Subcutaneous abdominal adipose tissue (tissue), 5 donors: Measurements from ENCODE around the gene SENP8.
"Not testable (repeated sequence)": the region's sequence is repeated elsewhere in the genome, so short reads cannot be mapped to it uniquely, and the experiment has no call there.

Source experiments
- H3K27ac ChIP-seq: one replicate; pipeline ENCODE4 v1.7.0; 2013; ENCODE audit warnings: low read depth, mild to moderate bottlenecking, inconsistent platforms, low read length, moderate library complexity
- H3K27me3 ChIP-seq, 5 donors: one replicate each; pipeline ENCODE4 v1.7.0; 2013; ENCODE audit warnings: low read length in 5 of 5, inconsistent platforms in 1 of 5; ENCODE audit not compliant: control insufficient read depth in 5 of 5, insufficient read depth in 4 of 5
- H3K36me3 ChIP-seq, 5 donors: one replicate each; pipeline ENCODE4 v1.7.0; 2013; ENCODE audit warnings: low read length in 5 of 5; ENCODE audit not compliant: control insufficient read depth in 5 of 5, insufficient read depth in 5 of 5
- H3K4me1 ChIP-seq, 5 donors: one replicate each; pipeline ENCODE4 v1.7.0; 2013; ENCODE audit warnings: low read length in 5 of 5, mild to moderate bottlenecking in 3 of 5, moderate library complexity in 1 of 5; ENCODE audit not compliant: control insufficient read depth in 5 of 5, insufficient read depth in 5 of 5
- H3K4me3 ChIP-seq, 5 donors: one replicate each; pipeline ENCODE4 v1.7.0; 2013; ENCODE audit warnings: low read length in 5 of 5, low read depth in 1 of 5
- H3K9ac ChIP-seq, 5 donors: one replicate each; pipeline ENCODE4 v1.7.0; 2013; ENCODE audit warnings: low read length in 5 of 5, mild to moderate bottlenecking in 4 of 5, moderate library complexity in 3 of 5
- H3K9me3 ChIP-seq, 5 donors: one replicate each; pipeline ENCODE4 v1.7.0; 2013; ENCODE audit warnings: low read length in 5 of 5; ENCODE audit not compliant: control insufficient read depth in 5 of 5
- donor health status: healthy.
- donor health status: healthy.
- donor health status: healthy.
- donor health status: healthy.
- donor health status: healthy.

Gene SENP8

GRCh38 chr15:72086920-72087648, 31.1 kb upstream of the SENP8 start:
- Histone ChIP-seq H3K27me3 (no peaks in the 10 kb centered on the region), H3K9ac (no peak overlapping the region), H3K4me3 (no peak overlapping the region), H3K4me1 (no peaks in the 10 kb centered on the region), H3K36me3 (peaks cover 0 to 3% (median 0%) of the 10 kb centered on the region in 5 donors), H3K27ac (no peak overlapping the region), H3K9me3 (no peaks in the 10 kb centered on the region)

DNA sequence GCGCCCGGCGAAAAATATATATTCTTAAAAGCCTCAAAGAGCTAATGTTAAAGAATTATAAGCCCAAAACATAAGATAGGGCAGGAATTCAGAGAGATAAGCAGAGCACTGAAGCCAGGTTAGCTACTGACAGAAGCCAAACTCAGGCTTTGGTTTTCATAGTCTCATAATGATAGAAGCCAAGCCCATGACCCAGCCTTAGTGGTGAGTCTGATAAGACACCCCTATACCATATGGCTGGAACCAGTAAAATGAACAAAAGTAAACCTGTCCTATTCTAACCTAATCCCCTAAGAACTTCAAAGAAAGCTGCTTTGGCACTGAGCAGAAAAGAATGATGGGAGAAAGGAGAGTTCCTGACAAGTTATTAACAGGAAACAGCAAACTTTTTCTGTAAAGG, 26.2 kb upstream of the SENP8 start:
- Histone ChIP-seq H3K4me3 (no peak overlapping the region), H3K36me3 (no peaks in the 10 kb centered on the region), H3K27me3 (no peaks in the 10 kb centered on the region), H3K9me3 (no peaks in the 10 kb centered on the region), H3K4me1 (no peaks in the 10 kb centered on the region), H3K27ac (no peak overlapping the region), H3K9ac (no peak overlapping the region)

GRCh38 chr15:72092691-72093090, 25.5 kb upstream of the SENP8 start:
- Histone ChIP-seq H3K27ac (no peak overlapping the region), H3K4me1 (no peaks in the 10 kb centered on the region), H3K9me3 (no peaks in the 10 kb centered on the region), H3K36me3 (no peaks in the 10 kb centered on the region), H3K4me3 (no peak overlapping the region), H3K9ac (no peak overlapping the region), H3K27me3 (no peaks in the 10 kb centered on the region)

DNA sequence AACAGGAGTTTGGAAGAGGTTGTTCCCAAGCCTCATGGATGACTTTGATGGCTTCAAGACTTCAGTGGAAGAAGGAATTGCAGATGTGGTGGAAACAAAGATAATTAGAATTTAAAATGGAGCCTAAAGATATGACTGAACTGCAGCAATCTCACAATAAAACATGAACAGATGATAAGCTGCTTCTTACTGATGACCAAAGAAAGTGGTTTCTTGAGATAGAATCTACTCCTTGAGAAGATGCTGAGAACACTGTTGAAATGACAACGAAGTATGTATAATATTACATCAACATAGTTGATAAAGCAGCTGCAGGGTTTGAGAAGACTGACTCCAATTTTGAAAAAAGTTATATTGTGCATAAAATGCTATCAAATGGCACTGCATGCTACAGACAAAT, 21.4 kb upstream of the SENP8 start:
- Histone ChIP-seq H3K27ac (no peak overlapping the region), H3K27me3 (no peaks in the 10 kb centered on the region), H3K4me3 (no peak overlapping the region), H3K36me3 (no peaks in the 10 kb centered on the region), H3K4me1 (no peaks in the 10 kb centered on the region), H3K9ac (no peak overlapping the region), H3K9me3 (no peaks in the 10 kb centered on the region)

GRCh38 chr15:72098040-72098439, 20.2 kb upstream of the SENP8 start:
- no peaks in the 10 kb centered on the region for H3K9me3 ChIP-seq
- H3K27ac ChIP-seq: no peak overlapping the region
- no peaks in the 10 kb centered on the region for H3K36me3 ChIP-seq
- no peak overlapping the region for H3K9ac ChIP-seq
- H3K4me1 ChIP-seq: peaks cover 0 to under 1% (median under 1%) of the 10 kb centered on the region in 5 donors
- no peak overlapping the region for H3K4me3 ChIP-seq
- no peaks in the 10 kb centered on the region for H3K27me3 ChIP-seq

DNA sequence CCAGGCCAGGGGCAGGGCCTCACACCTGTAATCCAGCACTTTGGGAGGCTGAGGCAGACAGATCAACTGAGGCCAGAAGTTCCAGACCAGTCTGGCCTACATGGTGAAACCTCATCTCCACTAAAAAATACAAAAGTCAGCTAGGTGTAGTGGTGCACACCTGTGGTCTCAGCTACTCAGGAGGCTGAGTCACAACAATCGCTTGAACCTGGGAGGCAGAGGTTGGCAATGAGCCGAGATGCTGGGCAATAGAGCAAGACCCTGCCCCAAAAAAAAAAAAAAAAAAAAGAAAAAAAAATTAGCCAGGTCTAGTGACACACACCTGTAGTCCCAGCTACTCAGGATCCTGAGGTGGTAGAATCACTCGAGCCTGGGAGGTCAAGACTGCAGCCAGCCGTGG, 19.0 kb upstream of the SENP8 start:
- Histone ChIP-seq H3K9me3 (no peaks in the 10 kb centered on the region), H3K27me3 (no peaks in the 10 kb centered on the region)

DNA sequence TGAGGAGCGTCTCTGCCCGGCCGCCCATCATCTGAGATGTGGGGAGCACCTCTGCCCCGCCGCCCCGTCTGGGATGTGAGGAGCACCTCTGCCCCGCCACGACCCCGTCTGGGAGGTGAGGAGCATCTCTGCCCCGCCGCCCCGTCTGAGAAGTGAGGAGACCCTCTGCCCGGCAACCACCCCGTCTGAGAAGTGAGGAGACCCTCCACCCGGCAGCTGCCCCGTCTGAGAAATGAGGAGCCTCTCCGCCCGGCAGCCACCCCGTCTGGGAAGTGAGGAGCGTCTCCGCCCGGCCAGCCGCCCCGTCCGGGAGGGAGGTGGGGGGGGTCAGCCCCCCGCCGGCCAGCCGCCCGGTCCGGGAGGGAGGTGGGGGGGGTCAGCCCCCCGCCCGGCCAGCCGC, 17.7 kb upstream of the SENP8 start:
- H3K4me3 ChIP-seq, H3K4me1 ChIP-seq, H3K36me3 ChIP-seq, H3K9ac ChIP-seq, H3K27me3 ChIP-seq, H3K9me3 ChIP-seq, H3K27ac ChIP-seq: not testable (repeated sequence)

More for the DNA sequence above, 19.0 kb upstream of the SENP8 start:
- Histone ChIP-seq H3K4me1 (peaks cover 0 to 6% (median 5%) of the 10 kb centered on the region in 5 donors), H3K36me3 (no peaks in the 10 kb centered on the region), H3K4me3 (no peak overlapping the region), H3K9ac (no peak overlapping the region), H3K27ac (no peak overlapping the region)

DNA sequence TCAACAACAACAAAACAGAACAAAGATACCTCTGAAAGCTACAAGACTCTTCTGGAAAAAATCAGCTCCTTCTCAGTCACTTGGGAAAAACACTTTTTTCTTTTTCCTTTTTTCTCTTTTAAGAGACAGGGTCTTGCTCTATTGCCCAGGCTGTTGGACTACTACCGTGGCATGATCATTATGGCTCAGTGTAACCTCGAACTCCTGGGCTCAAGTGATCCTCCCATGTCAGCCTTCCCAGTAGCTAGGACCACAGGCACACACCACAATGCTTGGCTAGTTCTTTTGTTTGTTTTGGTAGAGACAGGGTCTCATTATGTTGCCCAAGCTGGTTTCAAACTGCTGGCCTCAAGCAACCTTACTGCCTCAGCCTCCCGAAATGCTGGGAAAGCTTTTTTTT, 13.1 kb upstream of the SENP8 start:
- no peak overlapping the region for H3K4me3 ChIP-seq
- H3K36me3 ChIP-seq: no peaks in the 10 kb centered on the region
- no peaks in the 10 kb centered on the region for H3K27me3 ChIP-seq
- H3K27ac ChIP-seq: no peak overlapping the region
- no peaks in the 10 kb centered on the region for H3K9me3 ChIP-seq
- H3K9ac ChIP-seq: no peak overlapping the region
- H3K4me1 ChIP-seq: peaks cover 0 to 6% (median 5%) of the 10 kb centered on the region in 5 donors

- H3K9ac ChIP-seq: no peak overlapping the region
- no peaks in the 10 kb centered on the region for H3K9me3 ChIP-seq
- H3K27ac ChIP-seq: no peak overlapping the region
- no peaks in the 10 kb centered on the region for H3K27me3 ChIP-seq
- peaks cover 0 to 6% (median 5%) of the 10 kb centered on the region in 5 donors for H3K4me1 ChIP-seq
- no peaks in the 10 kb centered on the region for H3K36me3 ChIP-seq
- no peak overlapping the region for H3K4me3 ChIP-seq
These were observed 12.1 kb upstream of the SENP8 start for GRCh38 chr15:72106068-72106467.

DNA sequence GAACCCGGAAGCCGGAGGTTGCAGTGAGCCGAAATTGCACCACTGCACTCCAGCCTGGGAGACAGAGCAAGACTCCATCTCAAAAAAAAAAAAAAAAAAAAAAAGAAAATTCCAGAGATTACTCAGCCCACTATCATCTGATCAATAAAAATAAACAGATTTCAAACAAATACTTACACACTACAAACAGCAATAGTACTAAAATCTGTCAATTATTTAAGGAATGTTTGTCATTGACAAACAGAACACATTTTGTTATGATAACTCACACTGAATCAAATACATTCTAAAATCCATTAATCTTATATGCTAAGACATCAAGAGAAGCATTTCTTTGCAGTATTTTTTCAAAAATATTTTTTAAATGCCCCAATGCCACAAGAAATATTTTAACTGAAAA, 7.8 kb upstream of the SENP8 start:
- Histone ChIP-seq H3K9me3 (no peaks in the 10 kb centered on the region), H3K36me3 (no peaks in the 10 kb centered on the region), H3K4me3 (no peak overlapping the region), H3K27ac (no peak overlapping the region), H3K9ac (no peak overlapping the region), H3K4me1 (peaks cover 0 to 10% (median 0%) of the 10 kb centered on the region in 5 donors), H3K27me3 (no peaks in the 10 kb centered on the region)
